Posterior cingulate gyrus (tissue), 11 donors: ENCODE results near the gene NOXO1.

Experiments used
- DNase-seq, 10 donors: peaks; one replicate each; pipeline versions ENCODE4 v3.0.0 to v3.0.0-alpha.2; 2020 to 2021; ENCODE audit warnings: mixed read lengths in 3 of 10
- intact Hi-C: fragments of 100-400 bp; cut with DNase I; formaldehyde crosslinking; loops from one replicate; pipeline ENCODE4 v1.15.1; 2023

Gene NOXO1

GRCh38 chr16:1982991-1983543, 1.8 kb upstream of the NOXO1 start:
- DNase-seq: no peak
- intact Hi-C loops: no loop called here

- intact Hi-C loops: no loop called here
- peak in 2 of 10 donors; percentile 30 to 52 for DNase-seq
These were observed 754 bp upstream of the NOXO1 start for GRCh38 chr16:1982013-1982433.

- DNase-seq: no peak
- intact Hi-C loops: no loop called here
These were observed 540 bp downstream of the NOXO1 start for GRCh38 chr16:1980770-1981087.

GRCh38 chr16:1980030-1980769, 1.1 kb downstream of the NOXO1 start:
- no peak for DNase-seq
- intact Hi-C loops: no loop called here

DNA sequence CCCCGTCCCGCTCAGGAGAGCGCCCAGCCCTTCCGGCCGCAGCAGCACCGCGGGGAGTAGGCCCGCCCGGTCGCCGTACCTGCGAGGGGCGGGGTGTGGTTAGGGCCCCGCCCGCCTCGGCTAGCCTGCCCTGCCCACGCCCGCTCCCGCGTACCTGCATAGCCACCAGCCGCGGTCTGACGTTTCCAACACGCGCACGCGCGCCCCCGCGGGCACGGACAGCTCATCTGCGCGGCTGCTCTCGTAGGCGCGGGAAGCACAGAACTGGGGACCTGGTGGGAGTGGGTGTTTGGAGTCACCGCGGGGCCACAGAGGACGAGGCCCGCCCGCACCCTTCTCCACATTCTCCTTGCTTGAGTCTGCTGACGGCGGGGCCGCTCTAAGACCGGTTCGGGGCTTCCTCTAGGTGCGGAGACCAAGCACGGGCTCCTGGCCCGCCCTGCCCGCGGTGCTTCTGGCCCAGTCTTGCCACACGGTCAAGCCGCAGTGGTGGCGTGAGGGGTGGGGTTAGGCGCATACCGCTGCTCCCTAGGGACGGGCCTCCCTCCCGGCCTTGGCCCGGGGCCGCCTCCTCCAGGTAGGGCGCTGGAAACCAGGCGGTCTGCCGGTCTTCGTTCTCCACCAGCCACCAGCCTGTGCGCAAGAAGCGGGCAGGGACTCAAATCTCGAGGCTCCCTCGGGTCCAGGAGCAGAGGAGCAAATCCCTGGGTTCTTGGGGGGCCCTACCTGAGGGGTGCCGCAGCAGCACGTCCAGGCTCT, 1.8 kb downstream of the NOXO1 start:
- intact Hi-C loops: no loop called here
- DNase-seq: no peak

GRCh38 chr16:1978476-1979120, 2.7 kb downstream of the NOXO1 start:
- intact Hi-C loops: no loop called here
- no peak for DNase-seq

GRCh38 chr16:1977875-1978268, 3.4 kb downstream of the NOXO1 start:
- no peak for DNase-seq

DNA sequence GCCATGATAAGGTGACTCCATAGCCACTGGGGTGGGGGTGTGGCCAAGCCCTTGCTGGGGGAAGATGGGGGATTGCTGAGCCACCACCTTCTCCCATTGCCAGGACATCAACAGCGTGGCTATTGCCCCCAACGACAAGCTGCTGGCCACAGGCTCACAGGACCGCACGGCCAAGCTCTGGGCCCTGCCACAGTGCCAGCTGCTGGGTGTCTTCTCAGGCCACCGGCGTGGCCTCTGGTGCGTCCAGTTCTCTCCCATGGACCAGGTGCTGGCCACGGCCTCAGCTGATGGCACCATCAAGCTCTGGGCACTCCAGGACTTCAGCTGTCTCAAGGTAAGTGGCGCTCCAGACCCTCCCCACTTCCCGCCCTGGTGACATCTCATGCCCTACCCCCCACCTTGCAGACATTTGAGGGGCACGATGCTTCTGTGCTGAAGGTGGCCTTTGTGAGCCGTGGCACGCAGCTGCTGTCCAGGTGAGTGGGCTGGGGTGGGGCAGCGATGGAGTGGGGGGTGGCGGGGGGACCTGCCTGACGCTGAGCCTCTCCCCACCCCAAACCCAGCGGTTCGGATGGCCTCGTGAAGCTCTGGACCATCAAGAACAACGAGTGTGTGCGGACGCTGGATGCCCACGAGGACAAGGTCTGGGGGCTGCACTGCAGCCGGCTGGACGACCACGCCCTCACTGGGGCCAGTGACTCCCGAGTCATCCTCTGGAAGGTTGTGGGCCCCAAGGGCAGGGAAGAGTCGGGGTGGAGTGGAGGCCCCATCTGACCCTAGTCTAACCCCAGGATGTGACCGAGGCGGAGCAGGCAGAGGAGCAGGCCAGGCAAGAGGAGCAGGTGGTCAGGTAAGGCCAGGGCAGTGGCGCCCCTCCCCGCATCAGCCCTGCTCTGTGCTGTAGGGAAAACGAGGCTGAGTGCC, 4.1 kb downstream of the NOXO1 start:
- intact Hi-C loops: no loop called here
- DNase-seq: no peak

More at GRCh38 chr16:1977875-1978268, 3.4 kb downstream of the NOXO1 start:
- intact Hi-C loops: no loop called here

DNA sequence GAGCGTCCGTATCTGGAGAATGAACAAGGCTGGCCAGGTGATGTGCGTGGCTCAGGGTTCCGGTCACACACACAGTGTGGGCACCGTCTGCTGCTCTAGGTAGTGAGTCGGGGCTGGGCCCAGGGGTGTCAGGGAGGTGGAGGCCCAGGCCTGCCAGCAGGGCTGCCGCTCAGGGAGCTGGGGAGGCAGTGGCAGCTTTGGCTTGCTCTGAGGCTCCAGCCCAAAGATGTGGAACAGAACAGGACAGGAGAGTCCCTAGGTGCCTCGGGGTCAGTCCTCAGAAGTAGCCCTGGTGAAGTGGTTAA, 5.1 kb downstream of the NOXO1 start:
- no peak for DNase-seq
- intact Hi-C loops: no loop called here

DNA sequence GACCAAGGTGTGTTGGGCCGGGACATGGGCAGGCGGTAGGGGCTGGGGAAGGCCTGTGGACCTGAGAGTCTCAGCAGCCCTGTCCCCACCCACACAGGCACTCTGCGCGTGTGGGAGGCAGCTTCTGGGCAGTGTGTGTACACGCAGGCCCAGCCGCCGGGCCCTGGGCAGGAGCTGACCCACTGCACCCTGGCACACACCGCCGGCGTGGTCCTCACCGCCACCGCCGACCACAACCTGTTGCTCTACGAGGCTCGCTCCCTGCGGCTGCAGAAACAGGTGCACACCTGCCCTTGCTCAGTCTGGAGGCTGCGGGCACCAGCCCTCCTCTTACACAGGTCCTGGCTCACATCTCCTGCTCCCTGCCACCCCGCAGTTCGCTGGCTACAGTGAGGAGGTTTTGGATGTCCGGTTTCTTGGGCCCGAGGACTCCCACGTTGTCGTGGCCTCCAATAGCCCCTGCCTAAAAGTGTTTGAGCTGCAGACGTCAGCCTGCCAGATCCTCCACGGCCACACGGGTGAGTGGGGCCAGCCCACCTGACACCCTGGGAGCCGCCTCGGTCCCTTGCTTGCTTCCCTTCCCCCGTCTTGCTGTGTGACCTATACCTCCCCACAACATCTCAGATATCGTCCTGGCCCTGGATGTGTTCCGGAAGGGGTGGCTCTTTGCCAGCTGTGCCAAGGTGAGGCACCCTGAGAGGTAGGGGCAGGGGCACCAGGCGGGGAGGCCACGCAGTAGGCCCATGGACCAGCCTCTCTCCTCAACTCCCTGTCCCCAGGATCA, 5.6 kb downstream of the NOXO1 start:
- no peak for DNase-seq
- intact Hi-C loops: no loop called here

- intact Hi-C loops: no loop called here
- peak in 1 of 10 donors; percentile 80 for DNase-seq
These were observed 6.9 kb downstream of the NOXO1 start for GRCh38 chr16:1974157-1975070.

GRCh38 chr16:1973461-1974156, 7.7 kb downstream of the NOXO1 start:
- intact Hi-C loops: no loop called here
- peak in 1 of 10 donors; percentile 80 for DNase-seq

DNA sequence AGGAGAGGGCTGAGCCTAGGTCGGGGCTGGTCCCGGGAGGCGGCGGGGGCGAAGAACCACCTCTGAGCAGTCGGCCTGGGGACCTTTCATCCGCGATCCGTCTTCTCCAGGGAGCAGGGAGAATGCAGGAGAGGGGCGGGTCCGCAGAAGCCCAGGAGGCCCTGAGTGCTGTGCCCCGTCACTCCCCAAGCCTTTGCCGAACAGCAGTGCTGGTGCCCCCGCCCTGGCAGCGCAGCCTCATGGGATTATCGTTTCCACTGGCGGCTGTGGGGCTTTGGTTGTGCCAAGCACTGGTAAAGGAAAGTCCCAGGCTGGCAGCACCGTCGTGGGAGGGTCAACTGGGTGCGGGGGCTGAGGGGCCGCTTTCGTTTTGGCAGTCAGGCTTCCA, 8.8 kb downstream of the NOXO1 start:
- intact Hi-C loops: no loop called here
- peak in 1 of 10 donors; percentile 75 for DNase-seq

- intact Hi-C loops: no loop called here
- DNase-seq: peak; percentile 87 to 99 (median 93)
These were observed 9.3 kb downstream of the NOXO1 start, which contains the start of gene TBL3 for GRCh38 chr16:1971796-1972489. Gene TBL3, plus strand, starts transcription at chr16:1972053. Its CDS starts 112 bp downstream, at chr16:1972165.

- no peak for DNase-seq
- intact Hi-C loops: no loop called here
These were observed 12.9 kb downstream of the NOXO1 start for GRCh38 chr16:1968146-1968953.

DNA sequence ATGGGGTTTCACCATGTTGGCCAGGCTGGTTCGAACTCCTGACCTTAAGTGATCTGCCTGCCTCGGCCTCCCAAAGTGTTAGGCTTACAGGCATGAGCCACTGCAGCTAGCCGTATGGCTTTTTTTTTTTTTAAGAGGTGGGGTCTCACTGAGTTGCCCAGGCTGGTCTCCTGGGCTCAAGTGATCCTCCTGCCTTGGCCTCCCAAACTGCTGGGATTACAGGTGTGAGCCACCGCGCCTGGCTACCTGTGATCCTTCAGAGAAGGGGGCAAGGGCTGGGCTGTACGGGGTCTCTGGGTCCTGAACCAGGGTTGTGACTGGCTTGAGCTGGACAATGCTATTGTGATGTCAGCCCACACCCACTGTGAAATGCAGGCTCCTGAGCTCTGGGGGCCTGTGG, 14.8 kb downstream of the NOXO1 start, which contains the start of gene RNF151:
Gene RNF151 (plus strand): TSS at position 397 of the 400 bp plus-strand sequence. CDS start 26 bp downstream, outside the sequence.
- intact Hi-C loops: no loop called here
- no peak for DNase-seq
